Superior temporal gyrus (tissue), 1 donor: ENCODE measurements around the gene MYADML2.
"Not testable (repeated sequence)": the region's sequence is repeated elsewhere in the genome, so short reads cannot be mapped to it uniquely, and the experiment has no call there.

Experiments used
- DNase-seq: peaks from one replicate; pipeline ENCODE4 v3.0.0-alpha.2; 2016; ENCODE audit errors: extremely low spot score

Gene MYADML2

DNA sequence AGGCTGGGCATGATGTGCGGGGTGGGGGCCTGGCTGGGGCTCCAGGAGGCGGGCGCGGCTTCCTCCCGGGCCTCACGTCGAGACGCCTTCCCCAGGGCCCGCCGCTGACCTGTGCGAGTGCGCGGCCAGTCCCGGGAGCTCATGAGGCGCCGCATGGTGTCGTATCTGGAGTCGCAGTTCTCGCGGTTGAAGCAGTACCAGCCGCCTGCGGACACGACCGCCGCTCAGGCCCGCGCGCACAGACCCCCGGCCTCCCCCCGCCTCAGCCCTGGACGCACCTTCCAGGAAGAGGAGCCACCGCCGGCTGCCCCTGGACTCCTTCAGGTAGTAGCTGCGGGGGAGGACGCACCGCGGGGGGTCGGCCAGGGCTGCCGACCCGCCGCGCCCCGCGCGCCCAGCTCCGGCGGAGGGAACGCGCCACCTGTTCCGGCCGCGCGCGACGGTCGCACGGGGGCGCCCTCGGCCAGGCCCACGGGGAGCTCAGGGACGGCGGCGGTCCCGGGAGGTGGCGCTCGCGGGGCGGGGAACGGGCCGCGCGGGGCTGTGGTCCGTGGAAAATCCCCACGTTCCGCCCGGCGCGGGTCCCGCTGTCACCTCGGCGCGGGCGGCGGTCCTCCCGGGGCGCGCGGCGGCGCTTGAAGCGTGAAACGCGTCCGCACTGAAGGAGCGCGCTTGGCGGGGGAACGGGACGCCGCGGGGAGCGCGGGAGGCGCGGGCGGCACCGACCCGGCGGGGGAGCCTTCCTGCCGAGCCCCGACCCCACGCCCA, 12.5 kb upstream of the MYADML2 start:
- DNase-seq, result peak; percentile 62

DNA sequence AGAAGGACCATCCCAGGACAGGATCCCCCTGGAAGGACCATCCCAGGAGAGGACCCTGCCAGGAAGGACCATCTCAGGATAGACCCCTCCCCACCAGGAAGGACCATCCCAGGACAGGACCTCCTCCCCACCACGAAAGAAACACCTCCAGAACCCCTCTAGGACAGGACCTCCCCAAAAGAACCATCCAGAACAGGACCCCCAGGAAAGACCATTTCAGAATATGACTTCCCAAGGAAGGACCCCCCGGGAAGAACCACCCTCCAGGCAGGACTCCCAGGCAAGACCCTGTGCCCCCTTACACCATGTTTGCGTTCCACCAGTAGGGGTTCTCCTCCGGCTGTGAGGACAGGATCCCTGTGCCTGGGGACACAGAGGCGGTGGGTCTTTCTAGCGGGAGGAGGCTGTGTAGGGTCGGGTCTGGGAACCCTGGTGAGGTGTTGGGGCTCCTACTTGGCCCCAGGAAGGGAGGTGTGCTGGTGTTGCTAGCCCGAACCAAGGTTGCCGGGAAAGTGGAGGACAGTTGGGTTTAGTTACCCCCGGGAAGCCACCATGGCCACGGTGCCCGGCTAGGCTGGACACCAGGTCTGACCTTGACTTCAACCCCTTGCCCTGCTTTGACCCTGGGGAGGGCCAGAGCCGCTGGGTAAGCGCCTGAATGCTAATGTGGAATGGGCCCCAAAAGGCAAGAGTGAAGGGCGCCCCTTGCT, 11.8 kb upstream of the MYADML2 start:
- no peak for DNase-seq

DNA sequence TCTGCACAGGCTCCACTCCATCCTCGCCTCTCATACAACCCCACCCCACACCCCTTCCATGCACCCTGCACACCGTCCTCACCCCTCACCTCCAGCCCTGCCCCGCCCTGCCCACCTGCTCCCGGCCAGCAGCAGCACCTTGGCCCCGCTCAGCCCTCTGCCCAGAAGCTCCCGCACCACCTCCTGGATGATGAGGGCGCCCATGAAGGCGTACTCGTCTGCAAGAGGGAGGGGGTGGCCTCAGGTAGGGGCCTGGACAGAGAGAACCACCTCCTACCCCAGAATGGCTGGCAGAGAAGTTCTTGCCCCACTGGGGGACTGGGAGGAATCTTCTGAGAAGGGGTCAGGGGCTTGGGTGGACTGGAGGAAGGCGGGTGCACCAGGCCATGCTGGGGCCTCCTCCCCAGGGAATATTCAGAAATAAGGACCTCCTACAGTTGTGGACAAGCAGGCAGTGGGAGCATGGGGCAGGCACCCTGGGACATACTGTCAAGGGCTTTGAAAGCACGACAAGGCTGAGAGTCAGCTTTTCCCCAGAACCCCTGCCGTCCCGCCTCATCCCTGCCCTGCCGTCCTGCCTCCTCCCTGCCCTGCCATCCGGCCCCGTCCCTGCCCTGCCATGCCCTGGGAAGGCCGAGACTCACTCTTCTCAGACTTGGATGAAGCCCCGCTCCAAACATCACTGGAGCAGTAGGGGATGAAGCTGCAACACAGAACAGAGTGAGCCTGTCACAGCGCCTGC, 10.8 kb upstream of the MYADML2 start:
- no peak for DNase-seq

DNA sequence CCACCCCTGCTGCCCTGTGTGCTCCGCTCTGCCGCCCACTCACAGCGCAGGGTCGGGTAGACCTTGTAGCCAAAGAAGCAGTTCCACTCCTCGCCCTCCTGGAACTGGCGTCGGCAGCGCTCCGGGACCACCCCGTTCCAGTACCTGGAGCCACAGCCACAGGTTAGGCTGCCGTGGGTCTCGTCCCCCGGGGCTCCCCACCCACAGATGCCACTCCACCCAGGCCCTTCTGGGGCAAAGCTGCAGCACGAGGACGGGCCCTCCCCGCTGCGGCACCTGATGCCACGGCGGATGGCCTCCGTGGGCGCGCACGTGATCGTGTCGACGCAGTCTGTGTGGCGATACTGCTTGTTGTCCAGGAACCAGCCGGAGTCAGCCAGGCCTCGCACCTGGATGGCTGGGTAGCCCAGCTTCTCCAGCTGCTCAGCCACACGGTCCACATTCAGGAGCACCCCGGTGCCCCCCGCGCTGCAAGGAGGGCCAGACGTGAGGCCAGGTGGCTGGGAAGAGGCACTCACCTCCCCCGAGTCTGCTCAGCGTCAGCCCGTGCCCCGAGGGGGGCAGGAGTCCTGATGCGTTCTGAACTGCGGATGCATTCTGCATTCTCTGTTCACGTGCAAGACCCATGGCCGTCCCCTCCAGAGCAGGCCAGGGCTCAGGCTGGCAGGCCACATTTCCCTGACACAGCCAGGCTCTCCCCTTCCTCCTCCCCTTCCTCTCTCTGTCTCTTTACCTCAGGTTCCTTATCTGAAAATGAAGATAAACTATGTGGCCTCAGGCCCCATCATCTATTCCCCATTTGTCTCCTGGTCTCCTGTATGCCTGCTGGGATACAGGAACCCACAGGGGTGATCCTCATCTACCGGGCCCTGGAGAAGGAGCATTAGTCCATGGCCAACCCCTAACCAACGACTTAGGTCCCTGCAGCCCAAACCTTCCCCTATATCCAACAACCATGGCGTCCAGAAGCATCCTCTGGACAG, 9.9 kb upstream of the MYADML2 start:
- no peak for DNase-seq

DNA sequence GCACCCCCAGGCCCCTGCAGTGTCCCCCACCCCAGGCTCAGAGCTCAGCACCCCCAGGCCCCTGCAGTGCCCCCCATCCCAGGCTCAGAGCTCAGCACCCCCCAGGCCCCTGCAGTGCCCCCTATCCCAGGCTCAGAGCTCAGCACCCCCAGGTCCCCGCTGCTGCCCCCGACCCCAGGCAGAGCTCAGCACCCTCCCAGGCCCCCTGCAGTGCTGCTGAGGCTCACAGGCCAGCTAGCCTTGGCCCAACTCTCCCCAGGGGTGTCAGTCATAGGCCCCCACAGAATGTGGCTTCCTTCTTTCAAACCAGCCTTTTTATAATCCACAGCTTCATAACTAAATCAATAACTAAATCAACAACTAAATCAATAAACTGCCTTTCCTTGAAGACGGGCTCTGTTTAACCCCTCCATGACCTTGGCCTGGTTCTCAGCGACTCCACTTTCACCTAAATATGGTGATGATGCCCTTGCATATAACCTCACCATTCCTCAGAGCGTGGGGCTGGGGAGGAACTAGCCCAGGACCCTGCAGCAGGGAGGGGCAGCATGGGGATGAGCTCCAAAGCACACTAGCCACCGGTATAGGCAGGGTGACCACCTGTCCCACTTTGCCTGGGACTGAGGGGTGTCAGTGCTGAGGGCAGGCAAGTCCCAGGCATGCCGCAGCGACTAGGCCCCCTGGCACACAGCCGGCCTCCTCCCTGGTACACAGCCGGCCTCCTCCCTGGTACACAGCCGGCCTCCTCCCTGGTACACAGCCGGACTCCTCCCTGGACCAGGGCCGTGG, 8.9 kb upstream of the MYADML2 start:
- DNase-seq, result no peak

DNA sequence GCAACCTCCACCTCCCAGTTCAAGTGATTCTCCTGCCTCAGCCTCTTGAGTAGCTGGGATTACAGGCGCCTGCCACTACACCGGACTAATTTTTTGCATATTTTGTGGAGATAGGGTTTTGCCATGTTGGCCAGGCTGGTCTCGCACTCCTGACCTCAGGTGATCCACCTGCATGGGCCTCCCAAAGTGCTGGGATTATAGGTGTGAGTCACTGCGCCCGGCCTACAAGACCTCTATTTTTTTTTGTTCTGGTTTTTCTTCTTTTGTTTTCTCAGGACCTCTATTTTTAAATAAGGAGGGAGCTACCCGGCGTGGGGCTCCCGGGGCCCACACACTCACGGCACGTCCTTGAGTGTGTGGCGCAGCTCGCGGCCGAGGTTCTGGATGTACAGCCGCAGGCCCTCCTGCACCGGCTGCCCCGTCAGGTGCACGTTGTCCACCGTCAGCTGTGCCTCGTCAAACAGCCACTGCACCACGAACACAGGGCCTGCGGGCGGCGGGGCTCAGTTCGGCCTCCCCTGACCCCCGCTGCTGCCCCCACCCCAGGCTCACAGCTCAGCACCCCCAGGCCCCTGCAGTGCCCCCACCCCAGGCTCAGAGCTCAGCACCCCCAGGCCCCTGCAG, 8.1 kb upstream of the MYADML2 start:
- no peak for DNase-seq

DNA sequence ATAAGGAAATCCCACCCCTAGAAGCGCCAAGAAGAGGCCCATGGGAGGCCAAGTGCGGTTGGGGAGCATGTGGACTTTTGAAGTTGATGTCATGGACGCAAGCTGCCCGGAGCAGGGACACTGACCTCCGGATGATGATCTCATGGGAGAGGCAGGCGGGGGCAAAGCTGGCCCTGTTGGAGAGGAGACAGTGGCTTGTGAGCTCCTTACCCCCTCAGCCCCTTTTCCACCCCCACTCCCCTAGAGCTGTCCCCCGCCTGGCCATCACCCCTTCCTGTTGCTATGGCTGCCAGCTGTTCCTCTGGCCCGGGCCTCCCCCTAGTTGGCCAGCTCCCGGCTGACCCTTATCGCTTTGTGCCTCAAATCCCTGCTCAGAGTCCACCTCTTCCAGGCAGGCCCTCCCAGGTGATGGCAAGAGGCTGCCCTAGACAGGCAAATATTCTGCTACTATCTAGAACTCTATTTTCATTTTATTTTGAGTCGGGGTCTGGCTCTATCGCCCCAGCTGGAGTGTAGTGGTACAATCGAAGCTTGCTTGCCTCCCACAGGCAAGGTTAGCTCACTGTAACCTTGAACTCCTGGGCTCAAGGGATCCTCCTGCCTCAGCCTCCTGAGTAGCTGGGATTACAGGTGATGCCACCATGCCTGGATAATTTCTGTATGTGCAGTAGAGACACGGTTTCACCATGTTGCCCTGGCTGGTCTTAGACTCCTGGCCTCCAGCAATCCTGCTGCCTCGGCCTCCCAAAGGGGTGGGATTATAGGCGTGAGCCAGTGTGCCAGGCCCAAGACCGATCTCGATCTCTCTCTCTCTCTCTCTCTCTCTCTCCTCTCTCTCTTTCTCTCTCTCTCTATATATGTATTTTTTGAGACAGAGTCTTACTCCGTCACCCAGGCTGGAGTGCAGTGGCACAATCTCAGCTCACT, 7.4 kb upstream of the MYADML2 start:
- no peak for DNase-seq

DNA sequence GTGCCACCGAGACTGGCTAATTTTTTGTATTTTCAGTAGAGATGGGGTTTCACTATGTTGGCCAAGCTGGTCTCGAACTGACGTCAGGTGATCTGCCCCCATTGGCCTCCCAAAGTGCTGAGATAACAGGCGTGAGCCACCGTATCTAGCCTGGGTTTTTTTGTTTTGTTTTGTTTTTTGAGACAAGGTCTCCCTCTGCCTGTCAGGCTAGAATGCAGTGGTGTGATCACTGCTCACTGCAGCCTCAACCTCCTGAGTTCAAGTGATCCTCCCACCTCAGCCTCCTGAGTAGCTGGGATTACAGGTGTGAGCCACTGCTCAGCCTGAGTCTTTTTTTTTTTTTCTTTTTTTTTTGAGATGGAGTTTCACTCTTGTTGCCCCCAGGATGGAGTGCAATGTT, 6.4 kb upstream of the MYADML2 start:
- DNase-seq, result not testable (repeated sequence)

DNA sequence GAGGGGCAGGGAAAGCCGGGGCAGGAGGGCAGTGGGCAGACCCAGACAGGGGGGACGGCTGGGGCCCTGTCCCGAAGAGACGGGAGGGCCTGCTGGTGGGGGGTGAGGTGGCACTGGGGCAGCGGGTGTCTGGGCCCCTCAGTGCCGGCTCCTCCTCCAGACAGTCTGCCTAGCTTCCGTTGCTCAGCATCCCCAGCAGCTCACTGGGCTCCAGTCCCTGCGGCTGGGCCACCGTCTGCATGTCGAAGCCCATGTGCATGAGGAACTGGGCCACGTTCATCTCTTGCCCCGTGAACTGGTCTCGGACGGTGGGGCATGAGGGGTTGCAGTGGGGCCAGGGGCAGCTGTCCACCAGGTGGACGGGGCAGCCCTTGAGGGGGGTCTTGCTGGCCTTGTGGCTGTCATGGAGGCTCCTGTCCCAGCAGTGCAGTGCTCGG, 5.8 kb upstream of the MYADML2 start:
- no peak for DNase-seq

DNA sequence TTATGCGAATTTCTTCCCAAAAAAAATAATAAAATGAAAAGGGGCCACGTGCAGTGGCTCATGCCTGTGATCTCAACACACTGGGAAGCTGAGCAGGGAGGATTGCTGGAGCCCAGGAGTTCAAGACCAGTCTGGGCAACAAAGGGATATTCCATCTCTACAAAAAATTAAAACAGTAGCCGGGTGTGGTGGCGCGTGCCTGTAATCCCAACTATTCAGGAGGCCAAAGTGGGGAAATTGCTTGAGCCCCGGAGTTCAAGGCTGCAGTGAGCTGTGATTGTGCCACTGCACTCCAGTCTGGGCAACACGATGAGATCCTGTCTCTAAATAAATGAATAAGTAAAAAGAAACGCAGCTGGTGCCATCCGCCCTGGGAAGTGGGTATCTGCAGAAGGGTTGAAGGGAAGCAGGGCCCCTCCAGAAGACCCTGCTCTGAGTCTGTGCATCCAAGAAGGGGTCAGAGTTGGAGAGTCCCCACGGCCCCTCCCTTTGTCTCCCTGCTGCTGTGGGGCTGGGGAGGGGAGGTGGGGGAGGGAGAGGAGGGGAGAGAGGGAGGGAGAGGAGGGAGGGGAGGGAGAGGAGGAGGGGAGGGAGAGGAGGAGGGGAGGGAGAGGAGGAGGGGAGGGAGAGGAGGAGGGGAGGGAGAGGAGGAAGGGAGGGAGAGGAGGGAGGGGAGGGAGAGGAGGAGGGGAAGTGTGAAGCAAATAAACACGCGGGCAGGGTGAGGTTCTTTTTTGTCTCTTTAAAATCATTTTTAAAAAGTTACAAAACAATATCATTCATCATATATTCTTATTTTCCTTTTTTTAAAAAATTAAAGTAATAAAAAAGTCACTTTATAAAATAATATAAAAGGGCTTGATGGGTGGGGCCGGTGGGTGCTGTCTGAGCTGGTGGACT, 5.0 kb upstream of the MYADML2 start:
- no peak for DNase-seq

DNA sequence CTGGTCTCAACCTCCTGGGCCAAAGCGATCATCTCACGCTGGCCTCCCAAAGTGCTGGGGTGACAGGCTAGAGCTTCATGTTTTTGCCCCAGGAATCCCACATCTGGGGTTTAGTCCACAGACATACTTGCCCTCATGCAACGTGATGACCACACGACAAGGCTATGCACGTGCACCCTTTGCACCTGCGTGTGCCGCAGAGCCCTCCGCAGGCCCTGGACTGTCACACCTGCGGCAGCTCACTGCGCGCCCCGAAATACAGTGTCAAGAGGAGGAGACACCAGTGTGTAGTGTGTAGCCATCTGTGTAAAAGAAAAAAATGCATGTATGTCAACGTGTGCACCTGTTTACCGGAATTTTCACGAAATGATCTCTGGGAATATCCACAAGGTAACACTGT, 3.5 kb upstream of the MYADML2 start:
- no peak for DNase-seq

DNA sequence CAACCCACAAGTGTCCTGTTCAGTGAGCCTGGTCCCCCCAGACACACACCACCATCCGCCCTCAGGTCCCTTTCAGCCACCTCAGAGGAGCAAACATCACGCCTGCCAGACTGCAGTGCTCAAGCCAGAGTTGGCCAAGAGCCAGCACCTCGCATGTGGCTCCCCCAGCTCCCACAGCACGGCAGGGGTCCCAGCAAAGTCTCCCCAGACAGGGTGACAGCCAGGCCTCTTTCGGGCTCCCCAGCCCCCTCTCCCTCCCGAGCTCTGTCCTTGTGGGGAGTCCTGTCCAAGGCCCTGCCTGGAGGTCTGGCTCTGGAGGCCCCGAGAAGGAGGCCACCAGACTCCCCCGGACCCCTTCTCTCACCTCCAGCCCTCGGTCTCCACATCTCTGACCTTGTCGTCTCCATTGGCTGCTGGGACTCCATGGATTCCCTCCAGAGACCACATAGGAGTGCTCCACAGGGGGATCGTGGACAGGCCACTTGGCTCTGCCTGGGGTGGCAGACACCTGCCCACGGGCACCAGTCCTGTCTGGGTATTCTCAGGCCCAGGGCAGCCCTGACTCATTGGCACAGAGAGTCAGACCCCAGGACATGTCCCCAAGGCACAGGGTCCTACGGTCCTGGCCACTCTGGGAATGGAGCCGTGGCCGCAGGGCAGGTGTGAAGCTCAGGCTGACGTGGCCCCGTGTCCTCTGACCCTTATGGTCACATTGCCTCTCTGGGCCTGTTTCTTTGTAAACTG, 1.8 kb upstream of the MYADML2 start:
- no peak for DNase-seq

DNA sequence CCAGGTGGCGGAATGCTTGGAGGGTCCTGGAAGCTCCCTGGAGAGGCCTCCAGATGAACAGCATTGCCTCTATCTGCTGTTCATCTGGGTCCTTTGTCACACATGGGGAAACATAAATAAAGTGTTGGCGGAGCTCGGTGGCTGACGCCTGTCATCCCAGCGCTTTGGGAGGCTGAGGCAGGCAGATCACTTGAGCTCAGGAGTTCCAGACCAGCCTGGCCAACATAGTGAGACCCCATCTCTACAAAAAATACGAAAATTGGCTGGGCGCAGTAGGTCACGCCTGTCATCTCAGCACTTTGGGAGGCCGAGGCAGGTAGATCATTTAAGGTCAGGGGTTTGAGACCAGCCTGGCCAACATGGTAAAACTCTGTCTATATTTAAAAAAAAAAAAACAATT, 2.2 kb downstream of the MYADML2 start:
- DNase-seq, result no peak

DNA sequence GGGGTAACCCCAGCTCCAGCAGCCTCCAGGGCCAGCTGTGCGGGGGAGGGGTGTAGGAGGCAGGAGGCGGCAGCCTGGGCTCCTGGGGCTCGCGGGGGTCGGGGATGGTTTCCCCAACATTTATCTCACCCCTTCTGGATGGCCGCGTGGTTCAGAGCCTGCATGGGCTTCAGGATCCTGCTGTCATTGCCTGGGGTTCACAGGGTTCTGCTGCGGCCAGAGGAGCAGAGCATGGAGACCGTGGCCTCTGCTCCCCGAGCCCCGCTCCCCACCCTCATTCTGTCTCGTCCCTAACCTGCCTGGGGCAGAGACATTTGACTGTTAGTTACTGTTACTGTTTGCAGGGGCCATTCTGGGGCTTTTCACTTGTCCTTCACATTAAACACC, 4.9 kb downstream of the MYADML2 start:
- DNase-seq, result no peak

DNA sequence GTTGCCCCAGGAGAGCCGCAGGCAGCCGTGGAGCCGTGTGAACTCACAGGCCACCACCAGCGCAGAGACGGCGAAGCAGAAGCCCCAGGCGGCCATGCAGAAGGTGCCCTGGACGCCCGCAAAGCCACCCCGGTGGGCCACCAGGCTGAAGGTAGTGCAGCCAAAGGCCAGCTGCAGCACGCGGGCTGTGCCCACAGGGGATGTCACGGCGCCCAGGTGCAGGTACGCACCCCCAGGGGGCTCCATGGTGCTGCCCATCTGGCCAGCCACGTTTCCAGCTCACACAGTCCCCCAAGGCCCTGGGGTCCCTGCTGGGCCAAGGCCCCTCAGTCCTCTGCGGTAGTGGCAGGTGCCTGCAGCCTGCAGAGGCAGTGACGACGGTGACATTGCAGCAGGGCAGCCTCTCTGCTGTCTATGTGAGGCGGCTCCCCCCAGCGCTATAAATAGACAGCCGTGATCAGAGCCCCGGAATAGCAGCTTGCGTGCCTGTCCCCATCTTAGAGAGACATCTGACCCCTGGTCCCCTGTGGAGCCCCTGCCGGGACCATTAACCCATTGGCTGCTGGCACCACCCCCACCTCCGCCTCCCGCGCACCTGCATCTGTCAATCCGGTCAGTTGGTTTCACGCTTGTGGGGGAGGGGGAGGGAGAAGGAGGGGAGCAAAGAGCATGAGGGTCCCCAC, 5.4 kb downstream of the MYADML2 start:
- DNase-seq, result no peak

DNA sequence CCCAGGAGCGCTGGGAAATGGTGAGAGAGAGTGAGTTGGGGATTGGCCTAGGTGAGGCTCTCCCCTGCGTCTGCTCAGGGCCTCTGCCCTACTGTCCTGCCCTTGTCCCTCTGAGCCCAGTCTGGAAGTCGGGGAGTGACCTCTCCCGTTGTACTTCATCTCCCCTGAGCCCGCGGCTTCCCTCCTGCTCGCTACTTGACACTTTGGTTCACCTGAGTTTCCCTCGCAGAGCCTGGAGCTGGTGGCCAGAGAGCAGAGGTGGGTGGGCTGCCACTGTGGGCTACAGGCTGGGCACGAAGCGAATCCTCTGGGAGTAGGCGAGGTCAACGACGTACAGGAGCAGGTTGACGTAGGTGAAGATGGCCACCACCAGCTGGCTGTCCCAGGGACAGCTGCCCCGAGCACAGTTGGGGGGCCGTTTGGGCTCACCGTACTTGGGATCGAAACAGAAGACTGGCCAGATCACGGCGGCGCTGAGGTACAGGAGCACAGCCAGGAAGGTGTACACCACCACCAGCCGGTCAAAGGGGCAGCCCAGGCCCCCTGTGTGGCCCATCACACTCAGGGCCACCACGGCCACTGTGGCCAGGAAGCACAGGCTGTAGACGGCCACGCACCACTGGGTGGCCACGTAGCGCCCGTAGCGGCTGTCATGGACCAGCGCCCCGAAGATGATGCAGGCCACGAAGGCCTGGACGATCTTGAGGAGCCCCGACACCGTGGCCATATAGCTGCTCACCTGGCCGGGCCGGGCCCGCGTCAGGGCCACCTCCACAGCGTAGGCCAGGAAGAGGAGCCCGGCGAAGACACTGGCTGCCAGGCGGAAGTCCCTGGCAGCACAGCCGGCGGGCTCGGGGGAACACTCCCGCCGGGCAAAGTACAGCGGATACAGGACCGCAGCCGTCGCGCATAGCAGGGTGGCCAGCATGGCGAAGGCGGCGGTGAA, 6.2 kb downstream of the MYADML2 start:
- no peak for DNase-seq
